Colonic mucosa (tissue), 4 donors: ENCODE data around the gene HOXA13. TPM values are rescaled to one million over a fixed set of nuclear protein-coding genes. Genes with fewer than 3 reads are reported as not detected.

Experiments used
- DNase-seq: peaks from one replicate; pipeline ENCODE4 v3.0.0-alpha.2; 2020
- H3K27ac ChIP-seq: fragments of 200-600 bp; one replicate; pipeline ENCODE4 v1.8.0; 2021
- H3K27me3 ChIP-seq: fragments of 200-600 bp; one replicate; pipeline ENCODE4 v1.8.0; 2021
- H3K36me3 ChIP-seq: fragments of 200-600 bp; one replicate; pipeline ENCODE4 v1.8.0; 2021
- H3K4me1 ChIP-seq: fragments of 200-600 bp; one replicate; pipeline ENCODE4 v1.8.0; 2021; ENCODE audit warnings: mild to moderate bottlenecking
- H3K4me3 ChIP-seq: fragments of 200-600 bp; one replicate; pipeline ENCODE4 v1.8.0; 2021
- H3K9ac ChIP-seq, 2 donors: one replicate each; pipeline ENCODE4 v1.7.0; 2013; ENCODE audit warnings: control low read depth in 2 of 2, low read depth in 2 of 2, low read length in 2 of 2
- H3K9me3 ChIP-seq: fragments of 200-600 bp; one replicate; pipeline ENCODE4 v1.8.0; 2021
- intact Hi-C: fragments of 100-400 bp; cut with DNase I; formaldehyde crosslinking; loops from one replicate; pipeline ENCODE4 v1.14.1; 2022
- total RNA-seq, 2 donors: library from RNA; stranded (reverse); fragmentation: NEBNext Ultra II Directional in 1 of 2; extraction: Animal tissue kit (Norgen Biotek cat#: 25700) in 1 of 2; gene quantifications; one replicate each; pipeline ENCODE4 v1.2.1, GENCODE V29; 2021
- TF ChIP-seq, protein P1 (sequence below): fragments of 200-600 bp; IDR thresholded peaks from one replicate; pipeline ENCODE4 v1.8.0; 2022; ENCODE audit warnings: antibody characterized with exemption, mild to moderate bottlenecking
- donor health status: healthy.
- donor health status: DM: no; HTN: no; CAD: no.
- donor health status: DM: no; HTN: no; CAD: no.

The HOXA13 gene
- total RNA-seq, 2 donors from 2014 or later, result 22.7 to 33.8 TPM

DNA sequence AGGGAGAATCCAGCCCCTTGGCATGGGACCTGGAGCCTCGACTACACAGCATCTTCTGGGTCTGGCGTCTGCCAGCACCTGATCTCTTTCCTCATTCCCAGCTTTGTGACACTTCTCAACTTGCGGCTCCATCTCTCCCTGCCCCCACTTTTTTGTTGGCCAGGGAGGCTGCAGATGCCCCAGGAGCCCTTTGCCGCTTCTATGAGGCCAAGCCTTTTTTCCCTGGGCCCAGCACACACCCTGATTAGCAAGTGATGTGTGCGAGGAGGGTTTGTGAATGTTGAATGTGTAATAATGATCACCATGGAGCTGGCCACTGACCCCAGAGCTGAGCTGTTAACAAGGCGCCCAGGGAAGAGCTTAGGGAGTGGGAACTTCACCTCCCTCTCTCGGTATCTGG, 47.1 kb upstream of the HOXA13 start:
- no peaks in the 10 kb centered on the region for H3K36me3 ChIP-seq
- H3K4me1 ChIP-seq, result peaks cover 25% of the 10 kb centered on the region
- TF ChIP-seq, protein P1, sequence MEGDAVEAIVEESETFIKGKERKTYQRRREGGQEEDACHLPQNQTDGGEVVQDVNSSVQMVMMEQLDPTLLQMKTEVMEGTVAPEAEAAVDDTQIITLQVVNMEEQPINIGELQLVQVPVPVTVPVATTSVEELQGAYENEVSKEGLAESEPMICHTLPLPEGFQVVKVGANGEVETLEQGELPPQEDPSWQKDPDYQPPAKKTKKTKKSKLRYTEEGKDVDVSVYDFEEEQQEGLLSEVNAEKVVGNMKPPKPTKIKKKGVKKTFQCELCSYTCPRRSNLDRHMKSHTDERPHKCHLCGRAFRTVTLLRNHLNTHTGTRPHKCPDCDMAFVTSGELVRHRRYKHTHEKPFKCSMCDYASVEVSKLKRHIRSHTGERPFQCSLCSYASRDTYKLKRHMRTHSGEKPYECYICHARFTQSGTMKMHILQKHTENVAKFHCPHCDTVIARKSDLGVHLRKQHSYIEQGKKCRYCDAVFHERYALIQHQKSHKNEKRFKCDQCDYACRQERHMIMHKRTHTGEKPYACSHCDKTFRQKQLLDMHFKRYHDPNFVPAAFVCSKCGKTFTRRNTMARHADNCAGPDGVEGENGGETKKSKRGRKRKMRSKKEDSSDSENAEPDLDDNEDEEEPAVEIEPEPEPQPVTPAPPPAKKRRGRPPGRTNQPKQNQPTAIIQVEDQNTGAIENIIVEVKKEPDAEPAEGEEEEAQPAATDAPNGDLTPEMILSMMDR, result no peak
- intact Hi-C loops, result no loop called here
- no peak overlapping the region for H3K27ac ChIP-seq
- DNase-seq, result no peak
- no peaks in the 10 kb centered on the region for H3K9me3 ChIP-seq
- no peak overlapping the region for H3K9ac ChIP-seq
- H3K4me3 ChIP-seq, result no peak overlapping the region
- peaks cover 88% of the 10 kb centered on the region for H3K27me3 ChIP-seq

DNA sequence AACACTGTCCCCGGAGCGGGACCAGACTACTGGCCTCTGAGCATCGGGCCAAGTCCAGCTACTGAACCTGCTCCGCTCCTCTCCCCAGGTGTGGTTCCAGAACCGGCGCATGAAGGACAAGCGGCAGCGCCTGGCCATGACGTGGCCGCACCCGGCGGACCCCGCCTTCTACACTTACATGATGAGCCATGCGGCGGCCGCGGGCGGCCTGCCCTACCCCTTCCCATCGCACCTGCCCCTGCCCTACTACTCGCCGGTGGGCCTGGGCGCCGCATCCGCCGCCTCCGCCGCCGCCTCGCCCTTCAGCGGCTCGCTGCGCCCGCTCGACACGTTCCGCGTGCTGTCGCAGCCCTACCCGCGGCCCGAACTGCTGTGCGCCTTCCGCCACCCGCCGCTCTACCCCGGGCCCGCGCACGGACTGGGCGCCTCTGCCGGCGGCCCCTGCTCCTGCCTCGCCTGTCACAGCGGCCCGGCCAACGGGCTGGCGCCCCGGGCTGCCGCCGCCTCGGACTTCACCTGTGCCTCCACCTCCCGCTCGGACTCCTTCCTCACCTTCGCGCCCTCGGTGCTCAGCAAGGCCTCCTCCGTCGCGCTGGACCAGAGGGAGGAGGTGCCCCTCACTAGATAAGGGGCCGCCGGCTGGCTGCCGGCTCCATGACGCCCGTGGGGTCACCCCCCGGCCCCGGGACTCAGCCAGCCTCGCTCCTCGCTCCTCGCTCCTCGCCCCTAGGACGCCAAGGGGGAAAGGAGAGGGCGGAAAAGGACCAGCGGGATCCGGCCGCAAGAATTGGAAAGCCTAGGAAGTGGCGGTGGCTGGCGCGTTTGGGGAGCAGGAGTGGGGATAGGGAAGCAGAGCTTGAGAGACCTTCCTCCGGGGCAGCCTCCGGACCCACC, 46.2 kb upstream of the HOXA13 start:
- TF ChIP-seq, protein P1, result no peak

DNA sequence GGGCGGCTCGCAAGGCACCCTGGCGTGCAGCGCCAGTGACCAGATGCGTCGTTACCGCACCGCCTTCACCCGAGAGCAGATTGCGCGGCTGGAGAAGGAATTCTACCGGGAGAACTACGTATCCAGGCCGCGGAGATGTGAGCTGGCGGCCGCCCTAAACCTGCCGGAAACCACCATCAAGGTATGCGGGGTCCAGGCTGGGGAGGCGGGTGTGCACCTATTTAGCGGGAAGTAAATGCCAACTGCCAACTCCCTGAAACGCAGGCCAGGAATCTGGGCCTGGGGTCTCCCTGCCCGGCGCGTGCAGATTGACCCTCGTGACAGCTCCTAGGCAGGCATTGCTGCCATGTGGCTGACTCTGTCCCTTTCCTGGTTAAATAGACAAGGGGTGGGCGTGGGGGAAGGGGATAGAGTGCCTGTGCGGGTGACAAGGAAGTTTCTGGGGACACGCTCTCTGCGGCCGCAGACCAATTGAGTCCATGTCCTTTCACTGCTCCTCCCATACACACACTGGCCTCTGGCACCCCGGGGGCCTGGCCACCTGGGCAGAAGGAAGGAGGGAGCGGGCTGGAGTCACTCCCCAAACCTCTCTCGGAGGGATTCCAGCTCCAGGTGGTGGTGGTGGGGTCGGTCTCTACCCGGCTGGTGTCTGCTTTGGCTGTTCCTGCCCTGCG, 45.4 kb upstream of the HOXA13 start:
- Histone ChIP-seq H3K27me3 (peaks cover 90% of the 10 kb centered on the region), H3K27ac (no peak overlapping the region), H3K9ac (no peak overlapping the region), H3K36me3 (no peaks in the 10 kb centered on the region), H3K9me3 (no peaks in the 10 kb centered on the region), H3K4me1 (peaks cover 25% of the 10 kb centered on the region), H3K4me3 (peak overlapping the region; percentile 29)
- DNase-seq, result no peak
- TF ChIP-seq, protein P1, result no peak
- intact Hi-C loops, result no loop called here

More for the DNA sequence above, 46.2 kb upstream of the HOXA13 start:
- no peaks in the 10 kb centered on the region for H3K9me3 ChIP-seq
- peak overlapping the region; percentile 29 for H3K4me3 ChIP-seq
- intact Hi-C loops, result no loop called here
- peaks cover 88% of the 10 kb centered on the region for H3K27me3 ChIP-seq
- no peak overlapping the region for H3K27ac ChIP-seq
- H3K4me1 ChIP-seq, result peaks cover 25% of the 10 kb centered on the region
- no peak overlapping the region for H3K9ac ChIP-seq
- DNase-seq, result peak; percentile 60
- no peaks in the 10 kb centered on the region for H3K36me3 ChIP-seq

DNA sequence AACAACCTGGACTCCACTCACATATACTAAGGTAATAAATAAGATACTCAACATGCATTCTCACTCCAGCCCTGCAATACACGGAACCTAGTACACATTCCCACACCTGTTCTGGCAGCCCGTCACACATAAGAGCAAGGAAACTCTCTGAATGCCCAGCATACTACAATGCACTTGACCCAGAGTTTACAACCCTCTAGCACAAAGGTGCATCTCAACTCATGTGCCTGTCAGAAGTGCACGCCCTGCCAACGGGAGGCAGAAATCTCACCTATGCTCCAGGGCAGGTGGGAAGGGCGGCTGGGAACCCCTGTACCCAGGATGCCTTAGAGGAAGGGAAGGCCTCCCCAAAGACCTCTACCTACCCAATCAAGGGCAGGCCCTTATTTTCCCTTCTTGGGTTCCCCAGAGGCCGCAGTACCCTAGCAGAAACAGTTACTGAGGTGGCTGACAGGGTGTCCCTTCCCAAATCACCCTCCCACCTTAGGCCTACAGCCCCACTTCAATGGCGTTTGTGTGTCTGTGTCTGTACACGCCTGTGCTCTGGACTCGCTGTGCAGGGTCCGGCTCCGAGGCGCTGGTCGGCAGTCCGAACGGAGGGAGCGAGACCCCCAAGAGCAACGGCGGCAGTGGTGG, 44.7 kb upstream of the HOXA13 start:
- no peaks in the 10 kb centered on the region for H3K36me3 ChIP-seq
- H3K9me3 ChIP-seq, result no peaks in the 10 kb centered on the region
- H3K4me3 ChIP-seq, result no peak overlapping the region
- no peak for DNase-seq
- peaks cover 90% of the 10 kb centered on the region for H3K27me3 ChIP-seq
- H3K9ac ChIP-seq, result no peak overlapping the region
- TF ChIP-seq, protein P1, result no peak
- no peak overlapping the region for H3K27ac ChIP-seq
- peaks cover 25% of the 10 kb centered on the region for H3K4me1 ChIP-seq
- intact Hi-C loops, result no loop called here

DNA sequence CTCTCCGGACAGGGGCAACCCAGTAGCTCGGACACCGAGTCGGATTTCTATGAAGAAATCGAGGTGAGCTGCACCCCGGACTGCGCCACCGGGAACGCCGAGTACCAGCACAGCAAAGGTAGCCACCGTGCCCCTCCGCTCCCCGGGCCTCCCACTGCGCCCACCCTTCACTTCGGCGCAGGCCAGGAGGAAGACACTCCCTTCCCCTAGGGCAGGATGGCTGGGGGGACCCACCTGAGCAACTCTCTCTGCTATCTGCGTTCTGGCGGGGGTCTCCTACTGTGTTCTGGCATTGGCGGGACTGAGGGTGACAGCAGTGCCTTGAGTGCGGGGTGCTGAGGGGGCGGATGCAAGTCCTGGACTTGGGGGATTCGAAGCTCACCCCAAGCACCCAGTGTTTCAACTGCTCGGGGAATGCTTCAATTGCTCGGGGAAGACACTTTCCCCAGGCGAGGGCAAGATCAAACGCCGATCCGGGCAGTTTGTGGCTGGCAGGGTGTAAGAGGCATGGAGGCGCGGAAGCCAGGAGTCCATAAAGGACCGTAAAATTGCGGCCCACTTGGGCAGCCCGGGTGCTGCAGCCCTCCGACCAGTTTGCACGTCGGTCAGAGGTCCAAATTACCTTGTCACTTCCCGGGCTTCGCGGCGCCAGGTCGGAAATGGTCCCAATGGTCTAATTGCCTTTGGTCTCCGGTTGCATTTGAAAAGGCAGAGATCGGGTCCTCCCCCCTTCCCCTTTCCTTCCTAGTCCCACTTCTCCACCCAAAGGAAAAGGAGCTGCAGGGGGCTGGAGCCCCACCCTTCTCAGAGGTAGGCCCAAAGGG, 43.7 kb upstream of the HOXA13 start:
- peaks cover 25% of the 10 kb centered on the region for H3K4me1 ChIP-seq
- no peak overlapping the region for H3K9ac ChIP-seq
- no peaks in the 10 kb centered on the region for H3K9me3 ChIP-seq
- H3K4me3 ChIP-seq, result peak overlapping the region; percentile 32
- intact Hi-C loops, result no loop called here
- DNase-seq, result no peak
- H3K27me3 ChIP-seq, result peaks cover 91% of the 10 kb centered on the region
- TF ChIP-seq, protein P1, result no peak
- H3K27ac ChIP-seq, result no peak overlapping the region
- no peaks in the 10 kb centered on the region for H3K36me3 ChIP-seq
